Keratinocyte (primary cell): ENCODE measurements around the gene FSHB. TPM values are rescaled to one million over a fixed set of nuclear protein-coding genes. Genes with fewer than 3 reads are reported as not detected.

ENCODE experiments used
- DNase-seq: peaks from one replicate; pipeline ENCODE4 v3.0.0-alpha.2; 2011; ENCODE audit warnings: low read depth, missing footprints, low spot score
- FAIRE-seq: peaks from 2 replicates; lab custom pipeline; 2011; peaks lifted over from hg19 to GRCh38; lab: Jason Lieb, UNC
- H2AFZ ChIP-seq: 2 replicates; pipeline ENCODE4 v1.6.0; 2012; ENCODE audit warnings: low read length, control low read depth, inconsistent platforms; ENCODE audit not compliant: control insufficient read depth
- H3K27ac ChIP-seq: 2 replicates; pipeline ENCODE4 v1.5.1; 2011; ENCODE audit warnings: low read length; ENCODE audit not compliant: control insufficient read depth, insufficient read depth
- H3K27me3 ChIP-seq: 3 replicates; pipeline ENCODE4 v1.6.0; 2011; ENCODE audit warnings: low read length; ENCODE audit not compliant: control insufficient read depth, insufficient read depth; ENCODE audit errors: extremely low read depth
- H3K36me3 ChIP-seq, 2 experiments: 2 replicates in 1 of 2; 3 replicates in 1 of 2; pipeline ENCODE4 v1.5.1; 2011; ENCODE audit warnings: low read length in 2 of 2, mild to moderate bottlenecking in 1 of 2; ENCODE audit not compliant: control insufficient read depth in 2 of 2, insufficient read depth in 2 of 2; ENCODE audit errors: extremely low read depth in 1 of 2
- H3K4me1 ChIP-seq: 3 replicates; pipeline ENCODE4 v1.5.1; 2011; ENCODE audit warnings: low read length; ENCODE audit not compliant: control insufficient read depth, insufficient read depth; ENCODE audit errors: extremely low read depth
- H3K4me2 ChIP-seq: 3 replicates; pipeline ENCODE4 v1.6.0; 2011; ENCODE audit warnings: low read depth, low read length; ENCODE audit not compliant: control insufficient read depth, insufficient read depth; ENCODE audit errors: extremely low read depth
- H3K4me3 ChIP-seq, 3 experiments: fragments of 200-600 bp in 1 of 3; sonication (generic) in 1 of 3; 2 replicates in 2 of 3; 3 replicates in 1 of 3; pipeline ENCODE4 v1.5.1; 2011 to 2016; ENCODE audit warnings: low read length in 3 of 3, mild to moderate bottlenecking in 3 of 3, control low read depth in 2 of 3, inconsistent platforms in 1 of 3, low read depth in 1 of 3, mixed read lengths in 1 of 3, mixed run types in 1 of 3, moderate library complexity in 1 of 3; ENCODE audit not compliant: control insufficient read depth in 2 of 3, insufficient read depth in 2 of 3; ENCODE audit errors: extremely low read depth in 1 of 3
- H3K79me2 ChIP-seq: 2 replicates; pipeline ENCODE4 v1.6.0; 2012; ENCODE audit warnings: low read length; ENCODE audit not compliant: control insufficient read depth, insufficient read depth
- H3K9ac ChIP-seq: 3 replicates; pipeline ENCODE4 v1.6.0; 2011; ENCODE audit warnings: low read length; ENCODE audit not compliant: control insufficient read depth, insufficient read depth; ENCODE audit errors: extremely low read depth
- H3K9me1 ChIP-seq: 3 replicates; pipeline ENCODE4 v1.6.0; 2011; ENCODE audit warnings: low read length; ENCODE audit not compliant: control insufficient read depth, insufficient read depth; ENCODE audit errors: extremely low read depth
- H3K9me3 ChIP-seq: 2 replicates; pipeline ENCODE4 v1.5.1; 2012; ENCODE audit warnings: low read depth, low read length; ENCODE audit not compliant: control insufficient read depth
- H4K20me1 ChIP-seq: 3 replicates; pipeline ENCODE4 v1.6.0; 2011; ENCODE audit warnings: low read length; ENCODE audit not compliant: control insufficient read depth, insufficient read depth; ENCODE audit errors: extremely low read depth
- CTCF ChIP-seq, 3 experiments: IDR thresholded peaks in 1 of 3; conservative IDR thresholded peaks in 1 of 3; optimal IDR thresholded peaks in 1 of 3; 2 replicates in 2 of 3; 3 replicates in 1 of 3; pipeline versions ENCODE3 to v1.5.1; 2011; ENCODE audit warnings: low read length in 3 of 3, mild to moderate bottlenecking in 3 of 3, moderate library complexity in 2 of 3, control low read depth in 1 of 3, inconsistent platforms in 1 of 3; ENCODE audit not compliant: insufficient read depth in 2 of 3; ENCODE audit errors: extremely low read depth in 1 of 3
- EZH2 ChIP-seq: IDR thresholded peaks from one replicate; pipeline ENCODE4 v1.6.1; 2012; ENCODE audit warnings: inconsistent platforms, mild to moderate bottlenecking, low read length, moderate library complexity
- dilution Hi-C: fragments of 300-500 bp; cut with MboI; formaldehyde crosslinking; loops from one replicate; pipeline ENCODE4 v1.7.0; 2020; ENCODE audit warnings: low sequenced_read_pairs; ENCODE audit not compliant: extremely low pct_ligation_motif_present
- polyA plus RNA-seq, 5 experiments: library from polyadenylated mRNA; depleted of rRNA in 3 of 5; stranded (reverse) in 3 of 5; stranded (forward) in 1 of 5; unstranded in 1 of 5; fragments of >200 nt; gene quantifications; 1 replicate in 1 of 5; 2 replicates in 3 of 5; 3 replicates in 1 of 5; pipeline versions ENCODE4 v1.2.1 to v1.2.3, GENCODE V29; 2011 to 2012; ENCODE audit warnings: missing spikeins in 2 of 5, low read depth in 1 of 5, low replicate concordance in 1 of 5

Gene FSHB
- polyA plus RNA-seq, 1 donor (not counting 4 experiments of a cell fraction or from before 2014, with no cell fraction given): not detected

- Histone ChIP-seq H3K4me1 (no peaks in the 10 kb centered on the region), H3K4me2 (no peak overlapping the region), H3K27ac (no peak overlapping the region), H3K9me3 (no peaks in the 10 kb centered on the region), H3K4me3 (no peak overlapping the region), H3K36me3 (no peaks in the 10 kb centered on the region), H4K20me1 (no peaks in the 10 kb centered on the region), H3K79me2 (no peaks in the 10 kb centered on the region), H3K27me3 (no peaks in the 10 kb centered on the region), H3K9me1 (no peaks in the 10 kb centered on the region), H2AFZ (no peak overlapping the region), H3K9ac (no peak overlapping the region)
- dilution Hi-C loops: no loop called here
- FAIRE-seq (no peak), DNase-seq (no peak)
- no peak for TF ChIP-seq EZH2
- TF ChIP-seq CTCF (optimal IDR thresholded peaks at IDR 0.05 in 1 of 3, IDR thresholded peaks at IDR 0.05 in 1 of 3, conservative IDR thresholded peaks at IDR 0.05 in 1 of 3; ENCODE audit: extremely low read depth in 1 of 3, insufficient read depth in 2 of 3, low read length in 3 of 3): no peak
Observed at GRCh38 chr11:30255637-30256036, 24.8 kb downstream of the FSHB start.

GRCh38 chr11:30257058-30257457 is 26.2 kb downstream of the FSHB start:
- dilution Hi-C loops: no loop called here
- no peaks in the 10 kb centered on the region for H3K9me3 ChIP-seq
- FAIRE-seq: no peak
- H2AFZ ChIP-seq: no peak overlapping the region
- H3K9ac ChIP-seq: no peak overlapping the region
- H3K27me3 ChIP-seq: no peaks in the 10 kb centered on the region
- no peaks in the 10 kb centered on the region for H3K36me3 ChIP-seq
- no peak overlapping the region for H3K4me3 ChIP-seq
- H3K27ac ChIP-seq: no peak overlapping the region
- no peaks in the 10 kb centered on the region for H3K79me2 ChIP-seq
- no peak for DNase-seq
- H3K9me1 ChIP-seq: no peaks in the 10 kb centered on the region
- no peaks in the 10 kb centered on the region for H4K20me1 ChIP-seq
- no peak for TF ChIP-seq CTCF (optimal IDR thresholded peaks at IDR 0.05 in 1 of 3, IDR thresholded peaks at IDR 0.05 in 1 of 3, conservative IDR thresholded peaks at IDR 0.05 in 1 of 3; ENCODE audit: extremely low read depth in 1 of 3, insufficient read depth in 2 of 3, low read length in 3 of 3)
- no peak for TF ChIP-seq EZH2
- H3K4me2 ChIP-seq: no peak overlapping the region
- no peaks in the 10 kb centered on the region for H3K4me1 ChIP-seq
